Endothelial cell of umbilical vein (primary cell): ENCODE data around the gene PDE11A. TPM values are rescaled to one million over a fixed set of nuclear protein-coding genes. Genes with fewer than 3 reads are reported as not detected.

Source experiments
- BruUV-seq: library from RNA; stranded (reverse); fragments of 400-500 nt; replicated peaks from 2 replicates; lab custom pipeline; 2021; lab: Mats Ljungman, UMichigan
- CTCF ChIA-PET: fragments of 300-600, 350-600 bp; sonication (Branson Sonifier 250); formaldehyde crosslinking; loops from one replicate; lab custom pipeline; 2021; ENCODE audit warnings: antibody characterized with exemption, inconsistent platforms; lab: Charles Lee
- POLR2A ChIA-PET: fragments of 300-600, 350-600 bp; sonication (Branson Sonifier 250); formaldehyde crosslinking; loops from one replicate; lab custom pipeline; 2021; ENCODE audit warnings: antibody characterized with exemption, inconsistent platforms; lab: Charles Lee
- DNase-seq: peaks from one replicate; pipeline ENCODE4 v3.0.0-alpha.2; 2011; ENCODE audit warnings: low read depth, low spot score
- FAIRE-seq: peaks from 2 replicates; lab custom pipeline; 2011; peaks lifted over from hg19 to GRCh38; lab: Jason Lieb, UNC
- H2AFZ ChIP-seq: 2 replicates; pipeline ENCODE4 v1.6.0; 2012; ENCODE audit warnings: low read depth, low read length, control low read depth, inconsistent platforms
- H3K27ac ChIP-seq: 2 replicates; pipeline ENCODE4 v1.5.1; 2011; ENCODE audit warnings: low read depth, mild to moderate bottlenecking, control low read depth, low read length, moderate library complexity; ENCODE audit not compliant: insufficient read depth
- H3K27me3 ChIP-seq, 2 experiments: 2 replicates each; pipeline versions ENCODE4 v1.6.0 to v1.6.1; 2011; ENCODE audit warnings: low read length in 2 of 2, mixed read lengths in 1 of 2; ENCODE audit not compliant: control insufficient read depth in 2 of 2, insufficient read depth in 2 of 2
- H3K36me3 ChIP-seq, 2 experiments: 2 replicates in 1 of 2; 3 replicates in 1 of 2; pipeline ENCODE4 v1.5.1; 2011; ENCODE audit warnings: low read length in 2 of 2, mild to moderate bottlenecking in 1 of 2, moderate library complexity in 1 of 2; ENCODE audit not compliant: control insufficient read depth in 2 of 2, insufficient read depth in 2 of 2; ENCODE audit errors: extremely low read depth in 1 of 2
- H3K4me1 ChIP-seq: 3 replicates; pipeline ENCODE4 v1.5.1; 2011; ENCODE audit warnings: mild to moderate bottlenecking, low read length; ENCODE audit not compliant: control insufficient read depth, insufficient read depth; ENCODE audit errors: extremely low read depth
- H3K4me2 ChIP-seq: 2 replicates; pipeline ENCODE4 v1.6.1; 2011; ENCODE audit warnings: low read length, control low read depth, mixed read lengths; ENCODE audit not compliant: insufficient read depth
- H3K4me3 ChIP-seq, 3 experiments: fragments of 200-600 bp in 1 of 3; sonication (generic), shearing (Covaris generic) in 1 of 3; replicated peaks in 1 of 3; 2 replicates each; pipeline ENCODE4 v1.5.1; 2011 to 2016; ENCODE audit warnings: control low read depth in 3 of 3, low read length in 3 of 3, mild to moderate bottlenecking in 2 of 3, inconsistent platforms in 1 of 3, low read depth in 1 of 3, moderate library complexity in 1 of 3; ENCODE audit not compliant: insufficient read depth in 1 of 3
- H3K79me2 ChIP-seq: 2 replicates; pipeline ENCODE4 v1.6.0; 2012; ENCODE audit warnings: low read length, inconsistent platforms; ENCODE audit not compliant: control insufficient read depth, insufficient read depth
- H3K9ac ChIP-seq: replicated peaks from 2 replicates; pipeline ENCODE3; 2011; ENCODE audit warnings: low read length, control low read depth; ENCODE audit not compliant: insufficient read depth; ENCODE audit errors: extremely low read depth
- H3K9me1 ChIP-seq: replicated peaks from 3 replicates; pipeline ENCODE4 v1.6.0; 2011; ENCODE audit warnings: mild to moderate bottlenecking, low read length; ENCODE audit not compliant: control insufficient read depth, insufficient read depth; ENCODE audit errors: extremely low read depth
- H3K9me3 ChIP-seq: replicated peaks from 2 replicates; pipeline ENCODE4 v1.5.1; 2012; ENCODE audit warnings: low read length, inconsistent platforms; ENCODE audit not compliant: control insufficient read depth, insufficient read depth
- H4K20me1 ChIP-seq: replicated peaks from 2 replicates; pipeline ENCODE3; 2011; ENCODE audit warnings: mild to moderate bottlenecking, low read length; ENCODE audit not compliant: control insufficient read depth, insufficient read depth; ENCODE audit errors: extremely low read depth
- CTCF ChIP-seq, 2 donors: IDR thresholded peaks; 1 replicate in 1 of 2; 2 replicates in 1 of 2; pipeline ENCODE4 v1.5.1; 2011; ENCODE audit warnings: low read length in 2 of 2, mild to moderate bottlenecking in 2 of 2, moderate library complexity in 2 of 2, control low read depth in 1 of 2, inconsistent platforms in 1 of 2, low read depth in 1 of 2; ENCODE audit not compliant: insufficient read depth in 1 of 2; ENCODE audit errors: extremely low read depth in 1 of 2
- EZH2 ChIP-seq: IDR thresholded peaks from 2 replicates; pipeline ENCODE4 v1.6.1; 2012; ENCODE audit warnings: borderline replicate concordance, low read depth, mild to moderate bottlenecking, moderate library complexity, low read length, inconsistent platforms; ENCODE audit not compliant: severe bottlenecking
- FOS ChIP-seq: IDR thresholded peaks from 2 replicates; pipeline ENCODE4 v1.6.1; 2011; ENCODE audit warnings: mild to moderate bottlenecking, low read length, moderate library complexity, borderline replicate concordance; ENCODE audit not compliant: insufficient read depth
- GATA2 ChIP-seq: IDR thresholded peaks from 2 replicates; pipeline ENCODE4 v1.7.0; 2011; ENCODE audit warnings: low read depth, mild to moderate bottlenecking, moderate library complexity, mixed read lengths, low read length; ENCODE audit not compliant: insufficient read length, insufficient read depth
- JUN ChIP-seq: IDR thresholded peaks from 2 replicates; pipeline ENCODE4 v1.6.1; 2011; ENCODE audit warnings: borderline replicate concordance, low read depth; ENCODE audit not compliant: insufficient read length, insufficient read depth
- MAX ChIP-seq: IDR thresholded peaks from 2 replicates; pipeline ENCODE4 v1.6.1; 2011; ENCODE audit not compliant: insufficient read depth, insufficient read length
- MYC ChIP-seq: IDR thresholded peaks from one replicate; pipeline ENCODE4 v1.6.1; 2011; ENCODE audit warnings: mild to moderate bottlenecking, low read depth, low read length
- POLR2A ChIP-seq: IDR thresholded peaks from 2 replicates; pipeline ENCODE4 v1.6.1; 2012; ENCODE audit warnings: low read depth, mild to moderate bottlenecking, control low read depth, low read length
- POLR2AphosphoS5 ChIP-seq: IDR thresholded peaks from 2 replicates; pipeline ENCODE4 v1.6.1; 2012; ENCODE audit warnings: low read depth, mild to moderate bottlenecking, control low read depth, low read length, moderate library complexity; ENCODE audit not compliant: insufficient read depth
- dilution Hi-C: fragments of 300-500 bp; cut with MboI; formaldehyde crosslinking; loops from one replicate; pipeline ENCODE4 v1.15.0; 2019; ENCODE audit warnings: low sequenced_read_pairs; ENCODE audit not compliant: extremely low pct_ligation_motif_present
- intact Hi-C: fragments of 100-400 bp; cut with micrococcal nuclease; formaldehyde crosslinking; loops from one replicate; pipeline ENCODE4 v1.10.0; 2022
- polyA plus RNA-seq, 4 experiments: library from polyadenylated mRNA; depleted of rRNA in 3 of 4; stranded (reverse) in 3 of 4; unstranded in 1 of 4; fragments of >200 nt; gene quantifications; 2 replicates each; pipeline versions ENCODE4 v1.2.1 to v1.2.3, GENCODE V29; 2011 to 2012; ENCODE audit warnings: missing spikeins in 1 of 4
- total RNA-seq: library from RNA; stranded (reverse); gene quantifications from 2 replicates; pipeline ENCODE4 v1.2.3, GENCODE V29; 2021

Gene PDE11A
- total and polyA plus RNA-seq, 2 donors (not counting 3 experiments of a cell fraction or from before 2014, with no cell fraction given): 0.07 to 0.51 TPM

- no peak overlapping the region for H2AFZ ChIP-seq
- H3K36me3 ChIP-seq: no peaks in the 10 kb centered on the region
- no peak for FAIRE-seq
- dilution Hi-C loops (no loop called here), intact Hi-C loops (no loop called here)
- no peak overlapping the region for H3K4me3 ChIP-seq
- peaks cover 3% of the 10 kb centered on the region in 2 experiments for H3K27me3 ChIP-seq
- peaks cover 16% of the 10 kb centered on the region for H3K4me1 ChIP-seq
- CTCF ChIA-PET: no interaction called here
- H3K79me2 ChIP-seq: no peaks in the 10 kb centered on the region
- POLR2A ChIA-PET: no interaction called here
- H3K9ac ChIP-seq: no peak overlapping the region
- BruUV-seq: no TSS peak
- no peak overlapping the region for H3K4me2 ChIP-seq
- H3K9me3 ChIP-seq: no peaks in the 10 kb centered on the region
- H4K20me1 ChIP-seq: no peaks in the 10 kb centered on the region
- H3K9me1 ChIP-seq: no peaks in the 10 kb centered on the region
- no peak for DNase-seq
- TF ChIP-seq GATA2 (no peak), FOS (no peak), POLR2A (no peak), MAX (no peak), POLR2AphosphoS5 (no peak), JUN (no peak), MYC (no peak), CTCF (IDR thresholded peaks at IDR 0.05; ENCODE audit: extremely low read depth in 1 of 2, insufficient read depth in 1 of 2, low read depth in 1 of 2, low read length in 2 of 2) (no peak), EZH2 (no peak)
- H3K27ac ChIP-seq: no peak overlapping the region
These were observed 2.4 kb upstream of the PDE11A start for GRCh38 chr2:178075006-178075326.
